GM12878 (cell line): ENCODE data around the gene ZNG1F. TPM values are rescaled to one million over a fixed set of nuclear protein-coding genes. Genes with fewer than 3 reads are reported as not detected.
"Not testable (repeated sequence)": the region's sequence is repeated elsewhere in the genome, so short reads cannot be mapped to it uniquely, and the experiment has no call there.

Experiments used
- ATAC-seq: fragments of 200-7000 bp; cut with Tn5 transposase; 3 replicates; pipeline ENCODE4 v1.9.1; 2020; ENCODE audit warnings: mild to moderate bottlenecking, moderate library complexity
- BruUV-seq: library from RNA; stranded (reverse); fragments of 400-500 nt; replicated peaks from 2 replicates; lab custom pipeline; 2021; lab: Mats Ljungman, UMichigan
- CTCF ChIA-PET: fragments of 300-600 bp; sonication (Branson Sonifier 250); formaldehyde crosslinking; extraction: SDS; loops from one replicate; lab custom pipeline; 2021; ENCODE audit warnings: inconsistent platforms; lab: Yijun Ruan, JAX
- POLR2A ChIA-PET: fragments of 350-600 bp; formaldehyde crosslinking; extraction: SDS; loops from one replicate; lab custom pipeline; 2021; ENCODE audit warnings: inconsistent platforms; lab: Charles Lee
- RAD21 ChIA-PET: fragments of 300-600 bp; sonication (Branson Sonifier 250); formaldehyde crosslinking; loops from one replicate; lab custom pipeline; 2023; ENCODE audit warnings: antibody characterized with exemption; ENCODE audit not compliant: unreplicated experiment; lab: Charles Lee
- SMC1A ChIA-PET: fragments of 300-600 bp; sonication (Branson Sonifier 250); formaldehyde crosslinking; loops from one replicate; lab custom pipeline; 2023; ENCODE audit not compliant: unreplicated experiment, uncharacterized antibody; lab: Charles Lee
- DNase-seq: peaks from one replicate; pipeline ENCODE4 v3.0.0-alpha.2; 2011; ENCODE audit warnings: low read depth, low spot score
- FAIRE-seq: peaks from 3 replicates; lab custom pipeline; 2011; peaks lifted over from hg19 to GRCh38; lab: Jason Lieb, UNC
- H2AFZ ChIP-seq: 2 replicates; pipeline ENCODE4 v1.6.0; 2011; ENCODE audit warnings: low read depth, low read length, control low read depth; ENCODE audit not compliant: control insufficient read depth
- H3K27ac ChIP-seq: 2 replicates; pipeline ENCODE4 v1.5.1; 2011; ENCODE audit warnings: control low read depth; ENCODE audit not compliant: control insufficient read depth, insufficient read depth
- H3K27me3 ChIP-seq, 2 experiments: replicated peaks in 1 of 2; 2 replicates each; pipeline versions ENCODE4 v1.6.0 to v1.6.1; 2011; ENCODE audit warnings: low read length in 1 of 2; ENCODE audit not compliant: control insufficient read depth in 2 of 2, insufficient read depth in 2 of 2
- H3K36me3 ChIP-seq, 2 experiments: 2 replicates each; pipeline ENCODE4 v1.5.1; 2011; ENCODE audit warnings: low read length in 1 of 2; ENCODE audit not compliant: control insufficient read depth in 2 of 2, insufficient read depth in 2 of 2
- H3K4me1 ChIP-seq: 2 replicates; pipeline ENCODE4 v1.6.1; 2011; ENCODE audit warnings: mild to moderate bottlenecking, low read length, moderate library complexity, mixed read lengths; ENCODE audit not compliant: control insufficient read depth, insufficient read depth
- H3K4me2 ChIP-seq: 2 replicates; pipeline ENCODE4 v1.6.0; 2011; ENCODE audit warnings: control low read depth; ENCODE audit not compliant: control insufficient read depth, insufficient read depth
- H3K4me3 ChIP-seq: fragments of 200-600 bp; sonication (generic); 2 replicates; pipeline ENCODE4 v1.5.1; 2016
- H3K79me2 ChIP-seq: 2 replicates; pipeline ENCODE4 v1.6.0; 2011; ENCODE audit warnings: low read length; ENCODE audit not compliant: control insufficient read depth, insufficient read depth
- H3K9ac ChIP-seq: 2 replicates; pipeline ENCODE4 v1.8.0; 2011; ENCODE audit warnings: low read length, control low read depth, mixed read lengths; ENCODE audit not compliant: control insufficient read depth, insufficient read depth
- H3K9me3 ChIP-seq: replicated peaks from 3 replicates; pipeline ENCODE4 v1.5.1; 2011; ENCODE audit warnings: mild to moderate bottlenecking, low read length; ENCODE audit not compliant: control insufficient read depth, insufficient read depth
- H4K20me1 ChIP-seq: 2 replicates; pipeline ENCODE4 v1.6.0; 2011; ENCODE audit not compliant: control insufficient read depth, insufficient read depth
- WGBS: methylation state at CpG from one replicate; pipeline ENCODE4 v1.1.6; 2016; ENCODE audit warnings: low lambda C conversion rate; ENCODE audit not compliant: insufficient replicate concordance, insufficient coverage; ENCODE audit errors: missing lambda C conversion rate; 5-methylcytosine and 5-hydroxymethylcytosine counted together
- in situ Hi-C: fragments of 300-500 bp; cut with MboI; formaldehyde crosslinking; loops from 9 replicates; pipeline ENCODE4 v1.14.3; 2018; ENCODE audit warnings: mixed read lengths
- intact Hi-C: fragments of 100-400 bp; cut with micrococcal nuclease; formaldehyde crosslinking; loops from one replicate; pipeline ENCODE4 v1.14.2; 2022; ENCODE audit not compliant: unreplicated experiment
- polyA plus RNA-seq, 11 experiments: library from polyadenylated mRNA; depleted of rRNA in 4 of 11; unstranded in 6 of 11; stranded (reverse) in 5 of 11; fragments of >200 nt; fragmentation: Nextera tagmentation in 4 of 11; fragmentation: Illumina TruSeq in 1 of 11; extraction: Ambion mirVana in 4 of 11; extraction: Trizol in 1 of 11; gene quantifications; 1 replicate in 1 of 11; 2 replicates in 10 of 11; pipeline versions ENCODE4 v1.2.1 to v1.2.3, GENCODE V29; 2011 to 2016; ENCODE audit warnings: inconsistent platforms in 2 of 11, missing spikeins in 2 of 11, low read depth in 1 of 11
- total RNA-seq, 4 experiments: library from RNA; depleted of rRNA in 3 of 4; stranded (reverse); fragments of >200 nt in 3 of 4; fragmentation: Illumina TruSeq in 1 of 4; extraction: Trizol in 1 of 4; gene quantifications; 2 replicates each; pipeline versions ENCODE4 v1.2.1 to v1.2.3, GENCODE V29; 2013 to 2021

ZNG1F gene
- total and polyA plus RNA-seq, 10 of the 15 experiments (the other 5 are each of a cell fraction or from before 2014, with no cell fraction given), result 11.7 to 34.6 (median 17.2) TPM

DNA sequence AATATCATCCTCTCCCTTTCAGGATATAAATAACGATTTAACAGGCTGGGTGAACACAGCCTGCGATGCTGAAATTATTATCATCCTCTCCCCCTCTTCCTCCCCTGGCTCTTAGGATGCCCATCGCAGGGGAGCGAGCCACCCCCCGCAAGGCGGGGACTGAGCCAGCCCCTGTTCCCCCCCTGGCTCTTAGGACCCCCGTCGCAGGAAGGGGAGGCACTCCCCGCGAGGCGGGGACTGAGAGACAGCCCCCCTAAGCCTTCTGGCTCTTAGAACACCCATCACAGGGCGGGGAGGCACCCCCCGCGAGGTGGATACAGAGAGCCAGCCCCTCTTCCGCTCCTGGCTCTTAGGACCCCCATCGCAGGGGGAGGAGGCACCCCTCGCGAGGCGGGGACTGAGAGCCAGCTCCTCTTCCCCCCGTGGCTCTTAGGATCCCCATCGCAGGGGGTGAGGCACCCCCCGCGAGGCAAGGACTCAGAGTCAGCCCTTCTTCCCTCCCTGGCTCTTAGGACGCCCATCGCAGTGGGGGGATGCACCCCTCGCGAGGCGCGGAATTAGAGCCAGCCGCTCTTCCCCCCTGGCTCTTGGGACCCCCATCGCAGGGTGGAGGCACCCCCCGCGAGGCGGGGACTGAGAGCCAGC, 82.5 kb downstream of the ZNG1F start:
- SMC1A ChIA-PET, H3K4me1 ChIP-seq, CTCF ChIA-PET, H3K79me2 ChIP-seq, ATAC-seq, in situ Hi-C loops, H3K9me3 ChIP-seq, RAD21 ChIA-PET, BruUV-seq, intact Hi-C loops, H3K4me3 ChIP-seq, H3K27me3 ChIP-seq, H3K4me2 ChIP-seq, H3K9ac ChIP-seq, POLR2A ChIA-PET, H3K27ac ChIP-seq, H2AFZ ChIP-seq, DNase-seq, H3K36me3 ChIP-seq, FAIRE-seq, H4K20me1 ChIP-seq: not testable (repeated sequence)
- 30% methylated on average over 24 of the region's 34 CpGs for WGBS

DNA sequence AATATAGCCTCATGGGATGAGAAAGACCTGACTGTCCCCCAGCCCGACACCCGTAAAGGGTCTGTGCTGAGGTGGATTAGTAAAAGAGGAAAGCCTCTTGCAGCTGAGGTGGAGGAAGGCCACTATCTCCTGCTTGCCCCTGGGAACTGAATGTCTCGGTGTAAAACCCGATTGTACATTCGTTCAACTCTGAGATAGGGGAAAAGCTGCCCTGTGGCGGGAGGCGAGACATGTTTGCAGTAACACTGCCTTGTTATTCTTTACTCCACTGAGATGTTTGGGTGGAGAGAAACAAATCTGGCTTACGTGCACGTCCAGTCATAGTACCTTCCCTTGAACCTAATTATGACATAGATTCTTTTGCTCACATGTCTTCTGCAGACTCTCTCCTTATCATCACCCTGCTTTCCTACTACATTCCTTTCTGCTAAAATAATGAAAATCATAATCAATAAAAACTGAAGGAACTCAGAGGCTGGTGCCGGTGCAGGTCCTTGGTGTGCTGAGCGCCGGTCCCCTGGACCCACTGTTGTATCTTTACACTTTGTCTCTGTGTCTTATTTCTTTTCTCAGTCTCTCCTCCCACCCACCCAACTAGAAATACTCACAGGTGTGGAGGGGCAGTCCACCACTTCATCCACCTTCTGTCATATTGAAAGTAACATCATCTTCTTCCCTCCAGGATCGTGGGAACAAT, 83.4 kb downstream of the ZNG1F start:
- H3K9me3 ChIP-seq, H3K27ac ChIP-seq, H3K4me2 ChIP-seq, intact Hi-C loops, H3K27me3 ChIP-seq, DNase-seq, CTCF ChIA-PET, RAD21 ChIA-PET, H2AFZ ChIP-seq, SMC1A ChIA-PET, FAIRE-seq, POLR2A ChIA-PET, H3K4me3 ChIP-seq, BruUV-seq, H3K4me1 ChIP-seq, H3K36me3 ChIP-seq, H3K79me2 ChIP-seq, ATAC-seq, in situ Hi-C loops, H4K20me1 ChIP-seq, H3K9ac ChIP-seq: not testable (repeated sequence)
- WGBS, result 58% methylated on average over 8 of the region's 13 CpGs

DNA sequence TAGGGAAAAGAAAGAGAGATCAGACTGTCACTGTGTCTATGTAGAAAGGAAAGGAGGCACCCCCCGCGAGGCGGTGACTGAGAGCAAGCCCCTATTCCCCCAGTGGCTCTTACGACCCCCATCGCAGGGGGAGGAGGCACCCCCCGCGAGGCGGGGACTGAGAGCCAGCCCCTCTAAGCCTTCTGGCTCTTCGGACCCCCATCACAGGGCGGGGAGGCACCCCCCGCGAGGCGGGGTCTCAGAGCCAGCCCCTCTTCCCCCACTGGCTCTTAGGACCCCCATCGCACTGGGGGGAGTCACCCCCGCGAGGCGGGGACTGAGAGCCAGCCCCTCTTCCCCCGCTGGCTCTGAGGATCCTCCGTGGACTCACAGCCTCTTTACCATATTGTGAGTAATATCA, 84.6 kb downstream of the ZNG1F start:
- H3K27me3 ChIP-seq, DNase-seq, ATAC-seq, SMC1A ChIA-PET, H2AFZ ChIP-seq, H3K4me3 ChIP-seq, CTCF ChIA-PET, POLR2A ChIA-PET, H3K4me1 ChIP-seq, in situ Hi-C loops, H3K79me2 ChIP-seq, H3K9ac ChIP-seq, H3K4me2 ChIP-seq, BruUV-seq, H4K20me1 ChIP-seq, H3K9me3 ChIP-seq, FAIRE-seq, RAD21 ChIA-PET, H3K36me3 ChIP-seq, intact Hi-C loops, H3K27ac ChIP-seq: not testable (repeated sequence)
- 38% methylated on average over 9 of the region's 19 CpGs for WGBS

DNA sequence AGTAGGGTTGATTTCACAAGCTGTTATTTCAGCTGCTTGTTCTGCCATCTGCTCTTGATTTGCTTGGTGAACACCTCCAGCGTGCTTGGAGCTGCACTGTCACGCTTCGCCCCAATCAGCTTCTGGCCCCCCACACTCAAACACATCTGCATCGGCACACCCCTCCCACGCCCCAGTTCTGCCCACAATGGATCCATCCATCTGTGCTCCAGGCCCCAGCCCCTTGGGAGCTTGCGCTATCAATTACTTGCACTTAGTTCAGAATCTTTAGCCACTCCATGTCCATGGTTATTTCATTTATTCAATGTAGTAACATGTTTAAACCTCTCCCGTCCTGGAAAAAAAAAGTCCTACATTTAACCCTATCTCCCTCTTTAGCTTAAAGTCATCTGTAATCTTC, 88.6 kb downstream of the ZNG1F start:
- ATAC-seq, H3K9me3 ChIP-seq, BruUV-seq, H4K20me1 ChIP-seq, RAD21 ChIA-PET, H3K4me3 ChIP-seq, DNase-seq, in situ Hi-C loops, H3K36me3 ChIP-seq, CTCF ChIA-PET, H3K4me1 ChIP-seq, SMC1A ChIA-PET, H3K4me2 ChIP-seq, H2AFZ ChIP-seq, H3K9ac ChIP-seq, H3K79me2 ChIP-seq, FAIRE-seq, intact Hi-C loops, POLR2A ChIA-PET, H3K27ac ChIP-seq, H3K27me3 ChIP-seq: not testable (repeated sequence)
- 45% methylated on average over 7 of the region's 7 CpGs for WGBS
